ENCODE data around the gene OSGEP. TPM values are rescaled to one million over a fixed set of nuclear protein-coding genes. Genes with fewer than 3 reads are reported as not detected.

OSGEP gene
- total RNA-seq, 4 donors from 2014 or later = 56.7 to 88.8 (median 75.0) TPM

DNA sequence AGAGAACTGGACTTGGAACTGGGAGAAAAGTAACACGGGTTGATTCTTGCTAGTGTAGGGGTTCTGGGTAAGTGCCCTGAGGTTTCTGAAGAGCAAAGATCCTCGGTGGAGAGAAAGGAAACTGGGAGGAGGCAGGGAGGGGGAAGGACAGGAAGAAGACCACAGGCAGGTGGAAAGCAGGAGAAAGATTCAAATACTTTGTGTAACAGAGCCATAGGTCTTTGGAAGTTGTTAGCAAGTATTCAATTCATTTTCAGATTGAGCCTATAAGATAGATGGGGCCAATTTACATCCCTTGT is 15.9 kb upstream of the OSGEP start:
- peak overlapping the region in 1 of 3 donors; percentile 80 for H3K4me3 ChIP-seq (replicated peaks in 1 of 3)
- peaks cover 10 to 13% of the 10 kb centered on the region in 2 donors for H3K4me1 ChIP-seq
- peaks cover 8 to 10% of the 10 kb centered on the region in 2 donors for H3K36me3 ChIP-seq
- no peaks in the 10 kb centered on the region for H3K9me3 ChIP-seq
- DNase-seq = no peak
- WGBS, 2 donors = 2% methylated on average over 2 of the region's 2 CpGs
- no peaks in the 10 kb centered on the region for H3K27me3 ChIP-seq
- no peak for TF ChIP-seq POLR2A (IDR thresholded peaks at IDR 0.05)
- TF ChIP-seq, protein P1, sequence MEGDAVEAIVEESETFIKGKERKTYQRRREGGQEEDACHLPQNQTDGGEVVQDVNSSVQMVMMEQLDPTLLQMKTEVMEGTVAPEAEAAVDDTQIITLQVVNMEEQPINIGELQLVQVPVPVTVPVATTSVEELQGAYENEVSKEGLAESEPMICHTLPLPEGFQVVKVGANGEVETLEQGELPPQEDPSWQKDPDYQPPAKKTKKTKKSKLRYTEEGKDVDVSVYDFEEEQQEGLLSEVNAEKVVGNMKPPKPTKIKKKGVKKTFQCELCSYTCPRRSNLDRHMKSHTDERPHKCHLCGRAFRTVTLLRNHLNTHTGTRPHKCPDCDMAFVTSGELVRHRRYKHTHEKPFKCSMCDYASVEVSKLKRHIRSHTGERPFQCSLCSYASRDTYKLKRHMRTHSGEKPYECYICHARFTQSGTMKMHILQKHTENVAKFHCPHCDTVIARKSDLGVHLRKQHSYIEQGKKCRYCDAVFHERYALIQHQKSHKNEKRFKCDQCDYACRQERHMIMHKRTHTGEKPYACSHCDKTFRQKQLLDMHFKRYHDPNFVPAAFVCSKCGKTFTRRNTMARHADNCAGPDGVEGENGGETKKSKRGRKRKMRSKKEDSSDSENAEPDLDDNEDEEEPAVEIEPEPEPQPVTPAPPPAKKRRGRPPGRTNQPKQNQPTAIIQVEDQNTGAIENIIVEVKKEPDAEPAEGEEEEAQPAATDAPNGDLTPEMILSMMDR (IDR thresholded peaks at IDR 0.05) = no peak
- intact Hi-C loops (cut with DNase I) = no loop called here
- peak overlapping the region in 2 of 3 donors; percentile 86 to 96 for H3K27ac ChIP-seq

DNA sequence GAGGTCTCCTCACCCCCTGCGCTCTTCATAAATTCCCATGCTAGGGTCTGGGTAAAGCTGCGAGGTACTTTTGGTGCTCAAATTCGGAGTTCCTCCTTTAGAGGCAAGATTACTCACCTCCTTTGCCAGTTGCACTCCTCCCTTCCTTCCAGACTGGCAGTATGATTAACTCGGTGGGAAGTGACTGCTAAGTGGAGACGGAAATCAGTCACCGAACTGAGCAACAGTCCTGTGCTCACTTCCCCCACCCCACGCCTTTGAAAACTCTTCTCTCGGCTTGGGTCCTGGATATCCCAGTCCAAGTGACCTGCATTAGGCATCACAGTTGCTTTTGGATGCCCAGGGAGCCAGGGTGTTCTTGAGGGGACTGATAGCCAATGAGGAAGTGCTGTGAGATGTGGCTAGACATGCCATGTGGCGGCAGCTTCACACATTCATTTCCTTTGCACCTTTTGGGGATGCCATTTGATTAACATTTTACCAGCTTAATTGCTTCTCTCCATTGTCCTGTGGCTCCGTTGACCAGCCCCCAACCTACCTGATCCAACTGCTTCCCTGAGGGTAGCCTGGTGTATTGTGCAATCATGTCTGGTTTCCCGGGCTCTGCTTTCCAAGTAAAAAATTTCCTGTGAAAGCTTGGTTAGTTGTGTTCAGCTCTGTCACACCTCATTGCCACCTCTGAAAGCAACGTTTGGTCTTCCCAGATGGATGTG is 15.4 kb upstream of the OSGEP start:
- Histone ChIP-seq H3K9me3 (no peaks in the 10 kb centered on the region), H3K4me3 (replicated peaks in 1 of 3) (peak overlapping the region; percentile 73 to 86 (median 80)), H3K36me3 (peaks cover 8% of the 10 kb centered on the region in 2 donors), H3K27me3 (no peaks in the 10 kb centered on the region), H3K4me1 (peaks cover 10 to 13% of the 10 kb centered on the region in 2 donors), H3K27ac (peak overlapping the region; percentile 84 to 96 (median 86))
- peak; percentile 42 to 45 for DNase-seq
- TF ChIP-seq, protein P1 (IDR thresholded peaks at IDR 0.05) = no peak
- TF ChIP-seq POLR2A (IDR thresholded peaks at IDR 0.05) = no peak
- intact Hi-C loops (cut with DNase I) = loop anchor here (10.0 kb wide), 1 partner anchor 55 kb away; the partner anchor contains the start of gene TEP1
- 2 to 4% methylated on average over 12 of the region's 12 CpGs for WGBS, 2 donors

DNA sequence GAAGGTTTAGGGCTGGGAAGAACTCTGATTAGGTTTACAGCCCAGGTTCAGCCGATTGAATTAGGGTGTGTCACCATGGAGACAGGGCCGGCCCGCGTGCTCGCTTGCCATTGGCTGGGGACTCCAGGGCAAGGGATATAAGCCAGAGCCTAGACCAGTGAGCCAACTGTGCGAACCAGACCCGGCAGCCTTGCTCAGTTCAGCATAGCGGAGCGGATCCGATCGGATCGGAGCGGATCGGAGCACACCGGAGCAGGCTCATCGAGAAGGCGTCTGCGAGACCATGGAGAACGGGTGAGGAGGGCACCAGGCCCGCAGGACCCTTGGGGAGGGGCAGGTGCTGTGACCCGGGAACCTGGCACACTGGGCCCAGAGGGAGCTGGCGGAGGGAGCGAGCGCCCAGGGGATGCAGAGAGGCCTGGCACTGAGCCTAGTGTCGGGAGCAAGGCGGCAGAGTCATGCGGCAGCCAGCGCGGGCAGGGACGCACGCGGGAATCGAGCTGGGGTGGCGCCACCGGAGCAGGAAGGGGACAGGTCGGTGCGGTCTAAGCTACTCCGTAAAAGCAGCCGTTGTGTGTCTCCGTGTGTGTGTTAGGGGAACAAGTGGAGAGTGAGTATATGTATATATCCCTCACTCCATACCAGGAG is 14.8 kb upstream of the OSGEP start, which contains the start of gene PNP:
TSS of gene PNP (plus strand) at position 165 of the 648 bp plus-strand sequence. CDS start at position 284, 119 bp downstream.
- peak; percentile 88 to 90 for DNase-seq
- peaks cover under 1 to 3% of the 10 kb centered on the region in 2 donors for H3K36me3 ChIP-seq
- peak; percentile 77 to 97 for TF ChIP-seq POLR2A (IDR thresholded peaks at IDR 0.05)
- TF ChIP-seq, protein P1 (IDR thresholded peaks at IDR 0.05) = no peak
- peak within 1 kb of the TSS; percentile 84 to 96 (median 86) for H3K27ac ChIP-seq
- intact Hi-C loops (cut with DNase I) = loop anchor here (10.0 kb wide), 1 partner anchor 55 kb away; the partner anchor contains the start of gene TEP1
- H3K4me1 ChIP-seq = peaks cover 10 to 13% of the 10 kb centered on the region in 2 donors
- no peaks in the 10 kb centered on the region for H3K27me3 ChIP-seq
- peak within 1 kb of the TSS; percentile 73 to 86 (median 80) for H3K4me3 ChIP-seq (replicated peaks in 1 of 3)
- no peaks in the 10 kb centered on the region for H3K9me3 ChIP-seq
- 0 to 1% methylated on average over 7 to 32 of the region's 40 CpGs for WGBS, 2 donors

- intact Hi-C loops (cut with DNase I) = loop anchor here (10.0 kb wide), 1 partner anchor 54 kb away; the partner anchor contains the start of gene TEP1
- TF ChIP-seq, protein P1 (IDR thresholded peaks at IDR 0.05) = no peak
- no peak for TF ChIP-seq POLR2A (IDR thresholded peaks at IDR 0.05)
- DNase-seq = peak in 1 of 2 donors; percentile 20
- no peaks in the 10 kb centered on the region for H3K9me3 ChIP-seq
- H3K4me3 ChIP-seq (replicated peaks in 1 of 3) = peak overlapping the region in 2 of 3 donors; percentile 80 to 86
- peaks cover 0 to 2% of the 10 kb centered on the region in 2 donors for H3K36me3 ChIP-seq
- H3K4me1 ChIP-seq = peaks cover 10 to 13% of the 10 kb centered on the region in 2 donors
- peak overlapping the region; percentile 84 to 96 (median 86) for H3K27ac ChIP-seq
- H3K27me3 ChIP-seq = no peaks in the 10 kb centered on the region
- WGBS, 2 donors = 33 to 56% methylated on average over 9 to 15 of the region's 16 CpGs
Measured at GRCh38 chr14:20468764-20469241, 14.2 kb upstream of the OSGEP start.

Data from thyroid gland (tissue), 4 donors.